ENCODE measurements around the gene CPXM2. TPM values are rescaled to one million over a fixed set of nuclear protein-coding genes. Genes with fewer than 3 reads are reported as not detected.

CPXM2 gene
- polyA plus RNA-seq, 1 experiment = 14.4 TPM

- H3K36me3 ChIP-seq (ENCODE audit: control insufficient read depth, insufficient read depth, low read length) = no peaks in the 10 kb centered on the region
- DNase-seq (ENCODE audit: low read depth) = no peak
- ChIA-PET POLR2A (no interaction called here), CTCF (no interaction called here)
- no peak overlapping the region for H3K4me3 ChIP-seq (ENCODE audit: low read depth, low read length)
- no peaks in the 10 kb centered on the region for H3K27me3 ChIP-seq (ENCODE audit: control insufficient read depth, insufficient read depth, low read length)
- TF ChIP-seq CTCF (IDR thresholded peaks at IDR 0.05; ENCODE audit: insufficient read depth, low read depth, low read length) = no peak
Measured at GRCh38 chr10:123721441-123722049, 170.1 kb downstream of the CPXM2 start.

- H3K4me3 ChIP-seq (ENCODE audit: low read depth, low read length) = no peak overlapping the region
- DNase-seq (ENCODE audit: low read depth) = no peak
- H3K27me3 ChIP-seq (ENCODE audit: control insufficient read depth, insufficient read depth, low read length) = no peaks in the 10 kb centered on the region
- ChIA-PET POLR2A (no interaction called here), CTCF (interaction anchor here (1.7 kb wide), 1 partner anchor 9 kb away, joined by 3 read pairs; no protein-coding TSS in a partner anchor)
- no peaks in the 10 kb centered on the region for H3K36me3 ChIP-seq (ENCODE audit: control insufficient read depth, insufficient read depth, low read length)
- TF ChIP-seq CTCF (IDR thresholded peaks at IDR 0.05; ENCODE audit: insufficient read depth, low read depth, low read length) = no peak
Measured at GRCh38 chr10:123720536-123720935, 171.1 kb downstream of the CPXM2 start.

- Histone ChIP-seq H3K36me3 (ENCODE audit: control insufficient read depth, insufficient read depth, low read length) (no peaks in the 10 kb centered on the region), H3K4me3 (ENCODE audit: low read depth, low read length) (no peak overlapping the region), H3K27me3 (ENCODE audit: control insufficient read depth, insufficient read depth, low read length) (no peaks in the 10 kb centered on the region)
- ChIA-PET POLR2A (no interaction called here), CTCF (interaction anchor here (1.0 to 1.7 kb wide), 2 partner anchors 10 to 24 kb away, joined by 3 read pairs; no protein-coding TSS in a partner anchor)
- no peak for DNase-seq (ENCODE audit: low read depth)
- TF ChIP-seq CTCF (IDR thresholded peaks at IDR 0.05; ENCODE audit: insufficient read depth, low read depth, low read length) = no peak
Measured at GRCh38 chr10:123718544-123719060, 173.0 kb downstream of the CPXM2 start.

GRCh38 chr10:123717336-123717735 lies 174.3 kb downstream of the CPXM2 start:
- TF ChIP-seq CTCF (IDR thresholded peaks at IDR 0.05; ENCODE audit: insufficient read depth, low read depth, low read length) = no peak
- Histone ChIP-seq H3K36me3 (ENCODE audit: control insufficient read depth, insufficient read depth, low read length) (no peaks in the 10 kb centered on the region), H3K27me3 (ENCODE audit: control insufficient read depth, insufficient read depth, low read length) (no peaks in the 10 kb centered on the region), H3K4me3 (ENCODE audit: low read depth, low read length) (no peak overlapping the region)
- DNase-seq (ENCODE audit: low read depth) = no peak
- POLR2A ChIA-PET = no interaction called here
- CTCF ChIA-PET = interaction anchor here (1.3 to 1.4 kb wide), 2 partner anchors 9 to 11 kb away, joined by 3 to 4 read pairs; no protein-coding TSS in a partner anchor

- CTCF ChIA-PET = no interaction called here
Measured at GRCh38 chr10:123715546-123715945, 176.1 kb downstream of the CPXM2 start.

More at GRCh38 chr10:123715546-123715945, 176.1 kb downstream of the CPXM2 start:
- Histone ChIP-seq H3K36me3 (ENCODE audit: control insufficient read depth, insufficient read depth, low read length) (no peaks in the 10 kb centered on the region), H3K27me3 (ENCODE audit: control insufficient read depth, insufficient read depth, low read length) (no peaks in the 10 kb centered on the region), H3K4me3 (ENCODE audit: low read depth, low read length) (no peak overlapping the region)
- POLR2A ChIA-PET = no interaction called here
- no peak for TF ChIP-seq CTCF (IDR thresholded peaks at IDR 0.05; ENCODE audit: insufficient read depth, low read depth, low read length)
- no peak for DNase-seq (ENCODE audit: low read depth)

Measured in BJ (cell line).